Stimulated activated CD8-positive, alpha-beta memory T cell treated with anti-CD3 and anti-CD28 coated beads, Interleukin-15, amount 100 ng/mL, for 24 hours (primary cell): ENCODE measurements around the gene GLUL.
"Not testable (repeated sequence)": the region's sequence is repeated elsewhere in the genome, so short reads cannot be mapped to it uniquely, and the experiment has no call there.

ENCODE experiments used
- DNase-seq: peaks from one replicate; pipeline ENCODE4 v3.0.0-alpha.2; 2020; ENCODE audit warnings: low read depth

The GLUL gene

DNA sequence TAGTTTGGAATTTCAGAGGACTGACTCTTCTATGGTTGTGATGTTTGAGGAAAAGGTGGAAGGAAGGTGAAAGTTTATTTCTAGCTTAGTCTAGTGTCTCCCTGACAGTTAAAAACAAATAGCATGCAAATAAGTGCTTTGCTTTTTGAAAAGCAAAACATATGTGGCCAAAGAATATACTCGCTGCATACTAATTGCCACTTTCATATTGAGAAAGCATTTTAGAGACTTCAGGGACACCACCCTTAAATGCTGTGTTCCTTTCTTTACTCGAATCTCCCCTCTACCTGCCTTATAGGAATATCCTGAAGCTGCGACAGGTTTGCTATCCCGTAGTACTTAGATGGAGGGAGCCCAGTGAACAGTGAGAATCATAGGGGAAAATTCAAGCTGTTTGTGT, 23.2 kb downstream of the GLUL start:
- no peak for DNase-seq

DNA sequence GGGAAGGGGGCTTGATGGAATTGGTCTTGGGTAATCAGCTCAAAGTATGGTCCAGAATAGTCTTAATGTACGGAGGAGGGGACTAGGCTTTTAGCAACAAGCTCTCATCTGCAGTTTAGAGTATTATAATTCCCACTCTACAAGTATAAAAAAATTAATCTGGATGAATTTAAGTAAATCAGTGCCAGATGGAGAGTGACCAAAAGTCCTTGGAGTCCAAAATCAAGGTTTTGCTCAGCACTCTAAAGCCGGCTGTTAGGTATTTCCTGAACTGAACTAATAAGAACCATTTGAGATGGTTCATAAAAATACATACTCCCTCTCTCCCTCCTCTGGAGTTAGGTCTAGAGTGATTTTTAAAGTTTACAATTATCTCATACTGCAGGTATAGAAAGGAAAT, 23.7 kb downstream of the GLUL start:
- DNase-seq = no peak

DNA sequence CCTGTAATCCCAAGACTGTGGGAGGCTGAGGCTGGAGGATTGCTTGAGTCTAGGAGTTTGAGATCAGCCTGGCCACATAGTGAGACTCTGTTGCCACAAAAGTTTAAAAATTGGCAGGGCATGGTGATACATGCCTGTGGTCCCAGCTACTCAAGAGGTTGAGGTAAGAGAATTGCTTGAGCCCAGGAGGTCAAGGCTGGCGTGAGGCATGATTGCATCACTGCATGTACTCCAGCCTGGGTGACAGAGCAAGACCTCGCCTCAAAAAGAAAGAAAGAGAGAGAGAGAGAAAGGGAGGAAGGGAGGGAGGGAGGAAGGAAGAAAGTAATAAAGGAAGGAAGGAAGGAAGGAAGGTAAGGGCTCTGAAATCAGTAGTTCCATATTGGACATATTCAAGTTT, 25.0 kb downstream of the GLUL start:
- DNase-seq = no peak

DNA sequence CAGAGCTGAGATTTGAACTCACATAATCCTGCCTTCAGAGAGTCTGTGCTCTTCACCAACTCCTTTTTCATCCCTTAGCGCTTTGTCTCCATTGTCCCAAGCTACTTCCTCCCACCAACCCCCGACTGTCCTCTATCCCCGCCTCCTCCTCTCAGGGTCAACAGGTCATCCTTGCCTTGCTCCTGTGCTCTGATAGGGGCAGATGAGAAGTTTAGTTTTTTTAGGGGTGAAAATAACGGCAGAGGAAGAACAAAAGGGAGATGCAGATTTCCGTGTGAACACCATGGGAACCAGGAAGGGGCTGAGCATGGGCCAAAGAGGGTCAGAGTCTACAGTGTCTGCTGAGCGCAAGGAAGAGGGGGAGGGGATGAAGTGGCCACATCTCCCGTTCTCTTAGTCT, 31.9 kb downstream of the GLUL start:
- DNase-seq = no peak

DNA sequence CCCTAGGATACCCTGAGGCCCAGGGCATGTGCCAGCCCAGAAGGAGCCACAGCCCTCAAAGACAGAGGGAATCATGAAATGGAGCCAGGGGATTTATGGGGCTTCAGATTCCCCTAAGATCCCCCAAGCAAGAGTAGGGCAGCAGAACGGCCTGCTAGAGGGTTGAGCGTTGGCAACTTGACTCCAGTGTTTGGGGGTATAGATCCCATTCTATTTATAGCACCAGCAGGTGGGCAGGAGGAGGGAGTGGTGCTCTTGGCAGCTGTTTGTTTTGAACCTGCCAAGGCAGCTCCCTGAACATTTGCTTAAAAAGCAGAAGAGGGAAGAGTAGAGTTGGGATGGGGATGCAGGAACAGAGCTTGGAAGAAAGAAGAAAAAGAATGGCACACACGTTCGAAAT, 33.7 kb downstream of the GLUL start:
- DNase-seq = no peak

DNA sequence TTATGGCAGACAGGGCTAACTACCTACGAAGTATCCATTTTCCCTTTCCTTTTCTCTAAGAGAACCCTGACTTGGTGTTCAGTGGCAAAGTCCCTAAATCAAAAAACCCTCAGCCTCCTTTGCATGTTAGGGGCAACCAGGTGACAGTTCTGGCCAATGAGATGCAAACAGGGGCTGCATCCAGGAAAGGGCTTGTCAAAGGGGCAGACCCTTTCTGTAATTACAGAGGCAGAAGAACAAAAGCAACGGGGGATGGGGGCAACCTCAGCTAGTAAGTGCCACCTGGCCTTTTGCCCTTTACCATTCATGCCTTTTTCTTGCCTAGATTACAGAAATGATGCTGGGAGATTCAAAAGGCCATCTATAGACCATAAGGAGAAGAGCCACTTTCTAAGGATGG, 34.4 kb downstream of the GLUL start:
- DNase-seq = no peak

DNA sequence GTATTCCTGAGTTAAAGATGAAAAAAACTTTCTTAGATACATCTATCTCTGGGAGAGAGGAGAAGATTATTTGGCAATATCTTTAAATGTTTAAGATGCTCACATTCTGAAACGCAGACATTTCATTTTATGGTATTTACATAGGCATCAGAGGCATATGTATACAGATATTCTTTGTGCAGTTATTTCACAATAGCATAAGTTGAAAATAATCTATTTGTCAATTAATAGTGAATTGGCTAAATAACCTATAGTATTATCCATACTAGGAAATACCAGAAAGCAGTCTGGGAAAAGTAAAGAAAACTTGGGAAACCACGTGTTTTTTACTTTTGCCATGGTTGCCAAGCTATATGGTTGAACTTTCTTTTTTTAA, 35.9 kb downstream of the GLUL start:
- no peak for DNase-seq

DNA sequence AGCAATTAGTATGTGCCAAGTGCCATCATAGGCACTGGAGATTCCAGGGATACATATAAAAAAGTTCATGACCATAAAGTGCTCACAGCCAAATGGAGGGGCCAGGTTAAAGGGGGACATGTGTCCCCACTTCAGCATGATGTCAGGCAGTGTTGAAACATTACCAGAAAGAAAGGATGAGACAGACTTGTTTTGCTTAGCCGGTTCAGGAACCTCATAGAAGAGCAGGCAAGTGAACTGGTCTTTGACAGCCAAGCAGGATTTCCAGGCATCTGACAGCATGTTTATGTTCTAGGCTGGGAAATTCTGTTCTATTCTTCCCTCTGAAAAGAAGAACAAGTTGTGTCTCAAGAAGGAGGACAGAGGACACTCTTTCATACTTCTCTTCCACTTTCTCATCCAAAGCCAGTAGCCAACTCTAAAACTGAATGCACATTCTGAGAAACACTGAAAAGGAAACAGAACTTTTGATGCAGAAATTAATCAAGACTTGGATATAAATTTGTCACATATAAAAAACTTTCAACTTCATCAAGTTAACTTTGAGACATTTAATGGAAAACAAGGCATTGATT, 39.7 kb downstream of the GLUL start:
- DNase-seq = no peak

DNA sequence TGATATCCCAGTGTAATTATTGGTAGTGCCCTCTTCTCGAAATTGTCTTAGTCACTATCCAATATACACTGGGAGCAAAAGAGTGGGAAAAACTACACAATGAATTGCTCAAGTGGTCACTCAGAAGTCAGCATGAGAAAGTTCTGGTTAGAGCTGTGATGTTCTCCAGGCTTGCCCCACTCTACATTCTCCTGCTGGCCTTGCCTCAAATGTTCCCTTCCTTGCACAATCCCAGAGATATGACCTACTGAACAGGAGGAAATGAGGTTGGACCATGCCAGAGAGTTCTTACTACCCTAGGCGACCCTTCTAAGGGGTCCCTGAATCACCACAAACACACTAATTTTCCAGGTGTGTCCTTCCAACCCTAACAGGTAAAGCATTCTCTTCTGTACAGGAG, 40.8 kb downstream of the GLUL start:
- no peak for DNase-seq

DNA sequence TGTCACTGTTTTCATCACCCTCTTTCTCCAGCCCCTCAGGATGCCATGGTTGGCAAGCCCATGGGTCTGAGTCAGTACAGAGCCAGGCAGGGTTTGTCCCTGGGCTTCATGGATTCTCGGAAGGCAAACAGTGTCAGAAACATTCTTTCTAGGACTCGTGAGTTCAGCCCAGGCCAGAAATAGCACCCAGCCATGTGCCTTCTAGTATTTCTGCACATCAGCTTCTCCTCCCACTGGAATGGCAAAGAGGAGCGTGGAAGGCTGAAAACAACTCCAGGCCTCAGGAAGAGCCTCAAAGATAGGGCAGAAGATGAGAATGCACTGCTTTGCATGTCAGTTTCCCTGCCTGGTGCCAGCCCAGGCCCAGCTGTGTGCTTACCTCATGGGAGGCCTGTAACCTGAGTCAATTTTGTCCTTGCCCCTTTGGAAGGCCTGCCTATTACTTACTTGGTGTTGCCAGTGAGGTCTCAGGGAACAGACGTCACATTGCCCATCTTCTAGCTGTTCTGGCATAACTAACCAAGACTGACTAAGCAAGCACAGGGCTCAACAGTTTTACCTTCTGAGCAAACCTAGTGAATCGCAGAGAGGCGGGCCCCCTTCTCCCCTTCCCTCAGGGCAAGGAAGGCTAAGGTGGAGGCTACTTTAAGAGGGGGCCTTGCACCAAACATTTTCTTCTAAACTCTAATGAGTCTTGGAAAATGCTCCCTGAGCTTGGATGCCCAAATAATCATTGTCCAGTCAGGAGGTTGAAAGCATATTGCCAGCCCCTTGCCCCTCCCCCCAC, 42.4 kb downstream of the GLUL start:
- no peak for DNase-seq

DNA sequence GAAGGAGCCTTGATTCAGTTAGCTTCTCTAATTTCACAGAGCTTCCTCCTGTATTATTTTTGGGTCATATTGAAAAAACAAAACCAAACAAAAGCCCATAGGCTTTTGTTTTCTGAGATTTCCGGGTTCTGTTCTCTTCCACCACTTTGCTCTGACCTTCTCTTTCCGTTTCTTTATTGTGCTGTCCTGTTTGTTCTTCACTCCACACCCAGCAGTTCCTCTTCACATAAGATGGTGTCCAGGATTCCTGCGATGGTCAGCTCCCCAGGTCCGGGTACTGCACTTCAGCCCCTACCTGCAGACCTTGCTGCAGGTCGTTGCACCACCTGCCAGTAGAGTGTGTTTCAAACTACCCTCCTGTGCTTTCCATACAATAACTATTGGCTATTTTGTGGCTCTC, 44.6 kb downstream of the GLUL start:
- DNase-seq = no peak

DNA sequence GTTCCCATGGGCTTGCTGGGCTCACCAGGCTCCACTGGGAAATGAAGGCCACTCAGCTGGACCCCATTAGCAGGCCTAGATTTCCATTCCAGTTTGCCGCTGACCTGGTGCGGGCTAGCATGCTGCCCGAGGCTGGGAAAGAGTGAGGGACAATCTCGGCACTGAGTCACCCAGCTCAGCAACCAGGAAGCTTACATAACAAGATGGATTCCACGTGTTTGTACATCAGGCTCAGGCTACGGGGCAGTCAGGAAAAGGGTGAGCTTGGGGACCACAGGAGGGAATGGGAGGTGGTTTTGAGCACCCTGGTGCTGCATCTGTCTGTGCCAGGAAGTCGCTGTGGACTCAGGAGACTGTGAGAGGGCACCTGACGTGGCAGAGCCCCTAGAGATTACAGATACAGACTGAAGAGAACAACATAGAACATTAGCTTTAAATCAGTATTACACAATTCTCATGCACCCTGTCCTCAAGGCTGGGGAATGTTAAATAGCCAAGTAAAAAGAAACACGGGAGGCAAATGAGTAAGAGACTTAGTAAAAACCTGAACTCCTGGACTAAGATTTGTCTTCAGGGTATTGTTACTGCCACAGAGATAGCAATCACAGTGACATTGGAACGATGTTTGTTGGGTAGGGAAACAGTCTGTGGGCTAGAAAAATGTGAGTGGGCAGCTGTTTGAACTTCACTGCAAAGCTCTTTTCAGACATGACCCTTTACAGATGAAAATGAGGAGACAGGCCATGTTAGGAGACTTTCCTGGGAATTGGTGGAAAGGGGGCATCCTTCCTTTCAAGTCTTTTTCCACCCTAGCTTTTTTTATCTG, 51.1 kb downstream of the GLUL start:
- DNase-seq = no peak

DNA sequence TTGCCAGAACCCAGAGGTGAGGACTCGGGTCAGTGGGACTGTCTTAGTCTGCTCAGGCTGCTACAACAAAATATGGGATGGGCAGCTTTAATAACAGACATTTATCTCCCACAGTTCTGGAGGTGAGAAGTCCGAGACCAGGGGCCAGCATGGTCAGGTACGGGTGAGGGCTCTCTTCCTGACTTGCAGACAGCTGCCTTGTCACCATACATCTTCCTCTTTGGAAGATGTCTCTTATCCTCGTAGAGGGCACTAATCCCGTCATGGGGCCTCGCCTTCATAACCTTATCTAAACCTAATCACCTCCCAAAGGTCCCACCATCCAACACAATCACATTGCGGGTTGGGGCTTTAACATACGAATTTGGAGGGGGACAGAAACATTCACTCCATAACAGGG, 51.9 kb downstream of the GLUL start:
- no peak for DNase-seq

DNA sequence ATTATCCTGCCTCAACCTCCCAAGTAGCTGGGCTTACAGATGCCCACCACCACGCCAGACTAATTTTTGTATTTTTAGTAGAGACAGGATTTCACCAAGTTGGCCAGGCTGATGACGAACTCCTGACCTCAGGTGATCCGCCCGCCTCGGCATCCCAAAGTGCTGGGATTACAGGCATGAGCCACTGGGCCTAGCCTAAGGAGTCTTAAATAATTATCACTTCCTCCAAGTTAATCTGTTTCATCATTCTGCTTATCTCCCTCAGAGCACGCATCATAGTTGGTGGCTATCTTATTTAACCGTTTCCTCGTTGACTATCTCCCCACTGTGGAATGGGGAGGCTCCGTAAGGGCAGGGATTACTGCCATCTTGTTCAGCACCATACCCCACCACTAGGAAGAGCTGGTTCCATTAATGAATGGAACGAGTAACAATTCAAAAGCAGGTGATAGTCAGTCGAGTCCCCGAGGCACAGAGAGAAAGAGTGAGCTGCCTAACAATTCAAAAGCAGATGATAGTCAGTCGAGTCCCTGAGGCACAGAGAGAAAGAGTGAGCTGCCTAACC, 52.7 kb downstream of the GLUL start:
- DNase-seq = no peak

DNA sequence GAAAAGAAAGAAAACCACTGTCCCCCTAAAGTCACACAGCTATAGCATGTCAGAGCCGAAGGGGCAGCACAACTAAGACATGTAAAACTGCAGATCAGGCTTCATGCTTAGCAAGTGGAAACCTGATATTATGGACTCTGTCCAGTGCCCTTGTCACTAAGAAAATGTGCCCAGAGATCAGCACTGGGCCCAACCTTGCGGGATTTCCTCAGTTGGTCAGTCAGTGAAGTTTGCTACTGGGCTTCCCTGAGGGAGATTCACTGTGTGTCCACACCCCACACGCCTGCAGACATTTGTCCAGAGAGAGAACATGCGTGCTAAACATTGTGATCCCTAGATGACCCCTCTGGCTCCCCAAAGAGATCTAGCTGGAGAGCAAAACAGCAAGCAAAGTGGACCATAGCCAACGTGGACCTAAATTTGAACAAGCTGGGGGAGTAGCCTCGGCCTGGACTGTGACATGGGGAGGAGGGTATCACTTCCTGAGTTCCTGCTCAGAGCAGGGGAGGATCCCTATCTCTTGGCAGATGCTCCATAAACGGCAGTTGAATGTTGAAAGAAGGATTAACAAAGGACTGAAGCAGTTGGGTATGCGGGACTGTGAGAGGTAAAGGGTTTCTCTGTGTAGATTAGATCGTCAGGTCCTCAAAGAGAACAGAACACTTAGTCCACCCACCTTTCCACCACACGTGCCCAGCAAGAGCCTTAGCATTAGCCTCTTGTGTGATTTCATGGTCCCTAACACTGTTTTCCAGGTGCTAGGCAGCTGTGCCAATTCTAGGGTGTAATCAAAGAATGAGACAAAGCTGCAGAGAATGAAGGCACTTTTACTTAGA, 53.6 kb downstream of the GLUL start:
- DNase-seq = no peak

DNA sequence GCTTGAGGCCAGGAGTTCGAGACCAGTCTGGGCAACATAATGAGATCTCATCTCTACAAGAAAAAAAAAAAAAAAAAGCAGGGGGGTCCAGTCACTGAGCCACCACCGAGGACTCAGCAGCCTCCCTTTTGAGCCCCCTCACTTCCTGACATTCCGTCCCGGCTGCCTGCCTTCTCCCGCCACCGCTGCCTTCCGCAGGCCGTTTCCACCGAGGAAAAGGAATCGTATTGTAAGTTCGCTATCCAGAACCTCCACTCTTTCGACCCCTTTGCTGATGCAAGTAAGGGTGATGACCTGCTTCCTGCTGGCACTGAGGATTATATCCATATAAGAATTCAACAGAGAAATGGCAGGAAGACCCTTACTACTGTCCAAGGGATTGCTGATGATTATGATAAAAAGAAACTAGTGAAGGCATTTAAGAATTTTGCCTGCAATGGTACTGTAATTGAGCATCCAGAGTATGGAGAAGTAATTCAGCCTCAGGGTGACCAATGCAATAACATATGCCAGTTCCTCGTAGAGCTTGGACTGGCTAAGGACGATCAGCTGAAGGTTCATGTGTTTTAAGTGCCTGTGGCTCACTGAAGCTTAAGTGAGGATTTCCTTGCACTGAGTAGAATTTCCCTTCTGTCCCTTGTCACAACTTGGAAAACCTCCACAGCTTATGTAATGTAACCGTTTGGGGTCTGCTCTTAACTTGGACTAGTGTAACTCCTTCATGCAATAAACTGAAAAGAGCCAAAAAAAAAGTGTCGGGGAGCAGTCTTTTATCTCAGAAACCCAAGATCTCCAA, 55.6 kb downstream of the GLUL start:
- no peak for DNase-seq

DNA sequence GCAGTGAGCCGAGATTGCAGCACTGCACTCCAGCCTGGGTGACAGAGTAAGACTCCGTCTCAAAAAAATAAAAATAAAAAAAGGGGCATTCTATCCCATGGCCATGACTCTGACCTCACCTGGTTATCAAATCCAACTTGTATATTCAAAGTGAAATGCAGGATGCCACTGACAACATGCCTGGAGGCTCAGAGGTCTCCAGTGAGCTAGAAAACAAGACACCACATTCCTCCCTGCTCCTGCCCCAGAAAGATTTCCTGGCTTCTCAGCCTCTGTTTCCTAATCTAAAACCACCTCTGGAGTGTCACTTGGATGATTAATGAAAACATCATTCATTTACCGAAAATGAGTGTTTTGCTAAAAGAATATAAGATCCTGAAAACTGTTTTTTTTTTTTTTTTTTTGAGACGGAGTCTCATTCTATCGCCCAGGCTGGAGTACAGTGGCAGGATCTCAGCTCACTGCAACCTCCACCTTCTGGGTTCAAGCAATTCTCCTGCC, 58.5 kb downstream of the GLUL start:
- DNase-seq = not testable (repeated sequence)

DNA sequence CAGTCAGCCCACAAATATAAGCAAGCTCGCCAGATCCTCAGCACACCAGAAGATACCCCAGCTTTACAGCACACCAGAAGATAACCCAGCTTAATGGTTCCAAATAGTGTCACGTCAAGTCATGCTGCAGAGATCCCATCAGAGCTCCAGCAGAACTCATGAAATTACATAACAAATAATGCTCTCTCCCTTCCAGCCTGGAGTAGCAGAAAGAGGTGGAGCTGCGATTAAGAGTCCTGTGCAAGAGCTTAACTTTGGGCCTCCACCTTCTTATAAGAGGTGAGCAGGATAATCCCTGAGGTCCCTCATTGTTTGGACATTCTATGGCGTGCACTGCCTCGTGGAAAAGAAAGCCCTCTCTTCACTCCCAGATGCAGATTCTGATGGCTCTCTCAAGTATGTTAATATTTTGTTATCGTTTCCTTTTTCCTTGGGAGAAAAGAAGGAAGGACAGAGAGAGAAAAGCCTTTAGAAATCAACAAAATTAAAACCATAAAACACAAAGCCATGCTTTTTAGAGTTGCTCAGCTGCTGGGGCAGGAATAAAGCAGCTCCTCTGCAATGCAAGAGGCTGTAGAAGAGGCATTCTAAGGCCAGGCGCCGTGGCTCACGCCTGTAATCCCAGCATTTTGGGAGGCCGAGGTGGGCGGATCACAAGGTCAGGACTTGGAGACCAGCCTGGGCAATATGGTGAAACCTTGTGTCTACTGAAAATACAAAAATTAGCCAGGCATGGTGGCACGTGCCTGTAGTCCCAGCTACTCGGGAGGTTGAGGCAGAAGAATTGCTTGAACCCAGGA, 59.1 kb downstream of the GLUL start:
- no peak for DNase-seq
